SHP77 (cell line): ENCODE measurements around the gene LCK.
"Not testable (repeated sequence)": the region's sequence is repeated elsewhere in the genome, so short reads cannot be mapped to it uniquely, and the experiment has no call there.

Experiments
- DNase-seq, 2 experiments: peaks; one replicate each; lab custom pipeline; 2025; lab: John Stamatoyannopoulos, UW

Gene LCK

DNA sequence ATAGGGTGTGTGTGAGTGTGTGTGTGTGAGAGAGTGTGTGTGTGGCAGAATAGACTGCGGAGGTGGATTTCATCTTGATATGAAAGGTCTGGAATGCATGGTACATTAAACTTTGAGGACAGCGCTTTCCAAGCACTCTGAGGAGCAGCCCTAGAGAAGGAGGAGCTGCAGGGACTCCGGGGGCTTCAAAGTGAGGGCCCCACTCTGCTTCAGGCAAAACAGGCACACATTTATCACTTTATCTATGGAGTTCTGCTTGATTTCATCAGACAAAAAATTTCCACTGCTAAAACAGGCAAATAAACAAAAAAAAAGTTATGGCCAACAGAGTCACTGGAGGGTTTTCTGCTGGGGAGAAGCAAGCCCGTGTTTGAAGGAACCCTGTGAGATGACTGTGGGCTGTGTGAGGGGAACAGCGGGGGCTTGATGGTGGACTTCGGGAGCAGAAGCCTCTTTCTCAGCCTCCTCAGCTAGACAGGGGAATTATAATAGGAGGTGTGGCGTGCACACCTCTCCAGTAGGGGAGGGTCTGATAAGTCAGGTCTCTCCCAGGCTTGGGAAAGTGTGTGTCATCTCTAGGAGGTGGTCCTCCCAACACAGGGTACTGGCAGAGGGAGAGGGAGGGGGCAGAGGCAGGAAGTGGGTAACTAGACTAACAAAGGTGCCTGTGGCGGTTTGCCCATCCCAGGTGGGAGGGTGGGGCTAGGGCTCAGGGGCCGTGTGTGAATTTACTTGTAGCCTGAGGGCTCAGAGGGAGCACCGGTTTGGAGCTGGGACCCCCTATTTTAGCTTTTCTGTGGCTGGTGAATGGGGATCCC lies 22.5 kb downstream of the LCK start:
- peak in 1 of 2 experiments; percentile 71 for DNase-seq

DNA sequence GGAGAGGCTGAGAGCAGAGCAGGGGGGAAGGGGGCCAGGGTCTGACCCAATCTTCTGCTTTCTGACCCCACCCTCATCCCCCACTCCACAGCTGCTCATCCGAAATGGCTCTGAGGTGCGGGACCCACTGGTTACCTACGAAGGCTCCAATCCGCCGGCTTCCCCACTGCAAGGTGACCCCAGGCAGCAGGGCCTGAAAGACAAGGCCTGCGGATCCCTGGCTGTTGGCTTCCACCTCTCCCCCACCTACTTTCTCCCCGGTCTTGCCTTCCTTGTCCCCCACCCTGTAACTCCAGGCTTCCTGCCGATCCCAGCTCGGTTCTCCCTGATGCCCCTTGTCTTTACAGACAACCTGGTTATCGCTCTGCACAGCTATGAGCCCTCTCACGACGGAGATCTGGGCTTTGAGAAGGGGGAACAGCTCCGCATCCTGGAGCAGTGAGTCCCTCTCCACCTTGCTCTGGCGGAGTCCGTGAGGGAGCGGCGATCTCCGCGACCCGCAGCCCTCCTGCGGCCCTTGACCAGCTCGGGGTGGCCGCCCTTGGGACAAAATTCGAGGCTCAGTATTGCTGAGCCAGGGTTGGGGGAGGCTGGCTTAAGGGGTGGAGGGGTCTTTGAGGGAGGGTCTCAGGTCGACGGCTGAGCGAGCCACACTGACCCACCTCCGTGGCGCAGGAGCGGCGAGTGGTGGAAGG lies 23.7 kb downstream of the LCK start:
- DNase-seq, result no peak

DNA sequence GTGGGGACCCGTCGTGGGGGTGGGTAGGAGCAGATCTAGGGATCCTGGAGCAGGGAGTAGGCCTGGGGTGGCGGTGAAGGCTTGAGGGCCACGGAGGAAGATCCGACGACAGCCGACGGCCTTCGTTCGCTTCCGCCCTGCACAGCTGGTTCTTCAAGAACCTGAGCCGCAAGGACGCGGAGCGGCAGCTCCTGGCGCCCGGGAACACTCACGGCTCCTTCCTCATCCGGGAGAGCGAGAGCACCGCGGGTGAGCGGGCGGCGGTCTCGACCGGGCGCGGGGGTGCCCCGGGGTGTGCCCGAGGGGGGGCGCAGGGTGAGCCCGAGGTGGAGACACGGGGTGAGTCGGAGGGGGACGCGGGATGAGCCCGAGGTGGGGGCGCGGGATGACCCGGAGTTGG lies 24.4 kb downstream of the LCK start:
- no peak for DNase-seq

DNA sequence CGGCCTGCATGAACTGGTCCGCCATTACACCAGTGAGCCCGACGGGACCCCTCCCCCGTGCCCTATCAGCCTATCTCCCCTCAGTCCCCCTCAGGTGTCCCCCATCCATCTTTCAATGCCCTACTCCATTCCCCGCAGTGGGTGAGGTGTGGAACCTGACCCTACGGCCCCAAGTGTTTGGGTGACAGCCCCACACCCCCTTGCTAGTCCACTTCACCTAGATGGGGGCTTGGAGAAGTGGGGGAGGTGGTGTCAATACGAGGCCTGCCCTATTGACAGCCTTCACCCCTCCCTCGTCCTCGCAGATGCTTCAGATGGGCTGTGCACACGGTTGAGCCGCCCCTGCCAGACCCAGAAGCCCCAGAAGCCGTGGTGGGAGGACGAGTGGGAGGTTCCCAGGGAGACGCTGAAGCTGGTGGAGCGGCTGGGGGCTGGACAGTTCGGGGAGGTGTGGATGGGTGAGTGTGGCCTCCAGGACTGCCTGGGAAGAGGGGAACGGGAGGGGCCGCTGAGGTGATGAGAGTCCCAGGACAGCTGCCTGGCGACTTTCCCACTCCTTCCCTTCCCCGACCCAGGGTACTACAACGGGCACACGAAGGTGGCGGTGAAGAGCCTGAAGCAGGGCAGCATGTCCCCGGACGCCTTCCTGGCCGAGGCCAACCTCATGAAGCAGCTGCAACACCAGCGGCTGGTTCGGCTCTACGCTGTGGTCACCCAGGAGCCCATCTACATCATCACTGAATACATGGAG lies 25.1 kb downstream of the LCK start:
- no peak for DNase-seq

DNA sequence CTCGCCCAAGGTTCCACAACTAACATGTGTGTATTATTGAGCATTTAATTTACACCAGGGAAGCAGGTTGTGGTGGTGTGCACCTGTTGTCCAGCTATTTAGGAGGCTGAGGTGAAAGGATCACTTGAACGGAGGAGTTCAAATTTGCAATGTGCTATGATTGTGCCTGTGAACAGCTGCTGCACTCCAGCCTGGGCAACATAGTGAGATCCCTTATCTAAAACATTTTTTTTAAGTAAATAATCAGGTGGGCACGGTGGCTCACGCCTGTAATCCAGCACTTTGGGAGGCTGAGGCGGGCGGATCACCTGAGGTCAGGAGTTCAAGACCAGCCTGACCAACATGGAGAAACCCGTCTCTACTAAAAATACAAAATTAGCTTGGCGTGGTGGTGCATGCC lies 33.7 kb downstream of the LCK start:
- not testable (repeated sequence) for DNase-seq

DNA sequence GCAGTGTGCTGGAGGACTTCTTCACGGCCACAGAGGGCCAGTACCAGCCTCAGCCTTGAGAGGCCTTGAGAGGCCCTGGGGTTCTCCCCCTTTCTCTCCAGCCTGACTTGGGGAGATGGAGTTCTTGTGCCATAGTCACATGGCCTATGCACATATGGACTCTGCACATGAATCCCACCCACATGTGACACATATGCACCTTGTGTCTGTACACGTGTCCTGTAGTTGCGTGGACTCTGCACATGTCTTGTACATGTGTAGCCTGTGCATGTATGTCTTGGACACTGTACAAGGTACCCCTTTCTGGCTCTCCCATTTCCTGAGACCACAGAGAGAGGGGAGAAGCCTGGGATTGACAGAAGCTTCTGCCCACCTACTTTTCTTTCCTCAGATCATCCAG lies 34.6 kb downstream of the LCK start:
- DNase-seq, result no peak

DNA sequence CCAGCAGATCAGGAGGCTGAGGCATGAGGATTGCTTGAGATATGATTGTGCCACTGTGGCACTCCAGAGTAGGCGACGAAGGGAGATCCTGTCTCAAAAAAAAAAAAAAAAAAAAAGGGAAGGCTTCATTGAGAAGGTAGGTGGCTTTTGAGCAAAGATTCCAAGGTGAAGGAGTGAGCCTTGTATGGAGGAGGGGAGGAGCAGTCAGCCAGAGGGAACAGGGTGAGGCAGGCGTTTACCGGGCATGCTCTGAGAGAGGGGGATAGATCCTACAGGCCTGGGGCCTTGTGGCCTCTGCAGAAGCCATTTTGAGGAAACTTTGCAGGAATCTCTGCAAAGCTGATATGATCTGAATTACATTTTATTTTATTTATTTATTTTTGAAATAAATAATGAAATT lies 35.7 kb downstream of the LCK start:
- DNase-seq, result no peak

DNA sequence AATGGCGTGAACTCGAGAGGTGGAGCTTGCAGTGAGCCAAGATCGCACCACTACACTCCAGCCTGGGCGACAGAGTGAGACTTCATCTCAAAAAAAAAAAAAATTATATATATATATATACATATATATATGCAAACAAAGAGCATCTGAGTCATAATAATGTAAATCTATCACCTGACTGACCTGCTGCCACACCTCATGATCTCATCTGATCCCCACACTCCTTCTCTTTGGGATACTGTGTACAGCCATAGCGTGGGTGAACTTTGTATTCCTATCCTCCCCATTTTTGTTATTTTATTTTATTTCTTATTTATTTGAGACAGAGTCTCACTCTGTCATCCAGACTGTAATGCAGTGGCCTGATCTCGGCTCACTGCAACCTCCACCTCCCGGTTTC lies 38.2 kb downstream of the LCK start:
- DNase-seq, result no peak

DNA sequence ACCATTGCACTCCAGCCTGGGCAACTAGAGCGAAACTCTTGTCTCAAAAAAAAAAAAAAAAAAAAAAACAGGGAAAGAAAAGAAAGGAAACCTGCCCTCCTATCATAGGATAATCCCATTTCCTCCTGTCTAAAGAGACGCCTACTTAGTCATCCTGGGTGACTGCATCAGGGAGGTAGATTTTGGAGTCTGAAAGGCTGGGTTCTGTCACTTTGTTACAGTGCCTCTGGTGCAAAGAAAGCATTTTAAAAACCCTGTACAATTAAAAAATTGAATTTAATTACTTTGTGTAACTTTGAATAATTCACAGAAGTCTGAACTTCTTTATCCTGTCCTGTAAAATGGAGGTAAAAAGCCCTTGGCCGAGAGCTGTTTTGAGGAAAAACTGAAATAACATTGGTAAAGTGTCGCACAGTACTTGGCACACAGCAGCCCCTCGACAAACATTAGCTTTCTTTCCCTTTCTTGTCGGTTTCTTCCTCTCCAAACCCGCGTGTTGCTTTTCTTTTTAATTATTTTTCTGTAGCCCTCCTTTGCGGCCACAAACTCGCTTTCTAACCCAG lies 40.2 kb downstream of the LCK start:
- no peak for DNase-seq

DNA sequence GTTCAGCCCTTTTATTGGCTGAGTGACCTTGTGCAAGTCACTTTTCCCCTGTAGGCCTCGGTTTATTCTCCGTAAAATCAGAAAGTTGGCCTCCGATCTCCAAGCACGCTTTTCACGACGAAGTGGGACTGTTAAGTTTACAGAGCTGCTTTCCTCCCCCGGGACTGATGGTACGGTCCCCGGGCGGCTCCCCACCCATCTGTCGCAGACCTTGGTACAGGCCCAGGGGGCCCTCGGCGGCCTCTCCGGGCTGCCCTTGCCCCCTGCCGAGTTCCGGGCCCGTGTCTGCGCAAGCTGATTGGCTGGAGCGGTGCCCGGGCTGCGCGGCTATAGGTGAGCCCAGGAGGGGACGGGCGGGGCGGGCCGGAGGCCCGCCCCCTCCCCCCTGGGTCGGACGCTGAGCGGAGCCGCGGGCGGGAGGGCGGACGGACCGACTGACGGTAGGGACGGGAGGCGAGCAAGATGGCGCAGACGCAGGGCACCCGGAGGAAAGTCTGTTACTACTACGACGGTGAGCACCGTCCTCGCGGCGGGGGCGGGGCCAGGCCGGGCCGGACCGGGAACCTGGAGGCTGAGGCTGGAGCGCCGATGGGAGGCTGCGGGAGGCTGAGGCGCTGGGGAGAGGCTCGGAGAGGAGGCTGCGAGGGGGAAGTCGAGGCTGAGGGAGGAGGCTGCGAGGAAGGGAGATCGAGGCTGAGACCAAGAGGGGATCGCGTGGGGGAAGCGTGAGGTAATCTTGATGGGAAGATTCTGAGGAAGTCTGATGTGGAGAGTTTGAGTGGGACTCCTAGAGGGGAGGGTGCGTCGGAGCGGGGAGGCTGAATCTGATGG lies 40.9 kb downstream of the LCK start, which contains the start of gene HDAC1:
TSS of gene HDAC1 (plus strand) at position 376 of the 831 bp plus-strand sequence. CDS start at position 463, 87 bp downstream.
- DNase-seq, result peak; percentile 97 to 99

DNA sequence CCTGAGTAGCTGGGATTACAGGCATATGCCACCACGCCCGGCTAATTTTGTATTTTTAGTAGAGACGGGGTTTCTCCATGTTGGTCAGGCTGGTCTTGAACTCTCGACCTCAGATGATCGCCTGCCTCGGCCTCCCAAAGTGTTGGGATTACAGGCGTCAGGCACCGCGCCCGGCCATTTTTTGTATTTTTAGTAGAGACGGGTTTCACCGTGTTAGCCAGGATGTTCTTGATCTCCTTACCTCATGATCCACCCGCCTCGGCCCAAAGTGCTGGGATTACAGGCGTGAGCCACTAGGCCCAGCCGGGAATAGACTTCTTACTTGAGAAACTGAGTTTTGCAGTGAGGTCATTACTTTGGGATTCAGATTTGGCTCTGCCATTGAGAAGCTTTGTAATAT lies 47.1 kb downstream of the LCK start:
- not testable (repeated sequence) for DNase-seq

DNA sequence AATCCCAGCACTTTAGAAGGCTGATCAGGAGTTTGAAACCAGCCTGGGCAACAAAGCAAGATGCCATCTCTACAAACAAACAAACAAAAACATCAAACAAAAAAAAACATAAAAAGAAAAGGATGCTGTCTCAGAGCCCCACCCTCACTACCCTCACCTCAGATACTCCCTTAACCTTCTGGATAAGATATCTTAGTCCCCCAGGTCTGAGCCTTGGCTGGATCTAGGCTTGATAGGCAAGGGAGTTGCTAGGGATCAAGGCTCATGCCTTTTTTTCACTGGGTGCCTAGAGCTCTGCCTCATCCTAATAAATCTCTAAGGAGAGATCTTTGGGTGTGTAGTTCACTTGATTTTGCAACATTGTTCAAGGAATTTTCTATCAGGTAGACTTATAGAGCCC lies 48.3 kb downstream of the LCK start:
- no peak for DNase-seq

DNA sequence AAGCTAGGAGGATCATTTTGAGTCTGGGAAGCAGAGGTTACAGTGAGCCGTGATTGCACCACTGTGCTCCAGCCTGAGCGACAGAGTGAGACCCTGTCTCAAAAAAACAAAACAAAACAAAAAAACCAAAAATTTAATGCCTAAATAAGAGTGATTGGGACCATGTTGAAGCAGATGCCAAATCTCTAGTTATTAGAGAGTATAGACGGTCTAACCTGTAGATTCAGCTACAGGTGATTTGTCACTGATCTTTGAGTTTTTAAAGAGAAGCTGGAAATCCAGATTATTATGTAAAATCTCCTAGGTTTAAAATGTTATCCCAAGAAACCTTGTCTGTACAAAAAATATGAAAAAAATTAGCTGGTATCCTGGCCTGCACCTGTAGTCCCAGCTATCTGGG lies 52.3 kb downstream of the LCK start:
- DNase-seq, result no peak

DNA sequence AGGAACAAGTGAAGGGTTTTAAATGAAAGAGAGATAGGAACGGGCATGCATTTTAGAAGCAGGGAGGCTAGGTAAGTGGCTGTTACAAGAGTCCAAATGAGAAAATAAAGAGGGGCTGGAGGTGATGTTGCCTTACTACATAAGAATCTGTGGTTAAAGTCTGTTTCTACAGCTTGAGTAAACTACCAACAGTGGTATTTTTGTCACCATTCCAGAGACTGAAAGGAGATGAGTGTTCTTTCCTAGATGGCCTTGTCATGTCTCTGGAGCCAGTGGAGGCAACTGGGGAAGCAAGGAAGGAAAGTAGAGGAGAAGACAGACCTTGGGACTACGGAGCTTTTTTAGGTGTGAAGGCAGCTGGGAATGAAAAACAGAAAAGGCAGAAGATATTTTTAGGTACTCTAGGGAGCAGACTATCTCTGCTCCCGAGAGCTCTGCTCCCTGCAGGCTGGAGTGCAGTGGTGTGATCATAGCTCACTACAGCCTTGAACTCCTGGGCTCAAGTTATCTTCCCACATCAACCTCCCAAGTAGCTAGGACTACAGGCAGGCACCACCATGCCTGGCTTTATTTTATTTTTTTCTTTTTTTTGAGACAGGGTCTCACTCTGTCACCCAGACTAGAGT lies 53.0 kb downstream of the LCK start:
- no peak for DNase-seq

DNA sequence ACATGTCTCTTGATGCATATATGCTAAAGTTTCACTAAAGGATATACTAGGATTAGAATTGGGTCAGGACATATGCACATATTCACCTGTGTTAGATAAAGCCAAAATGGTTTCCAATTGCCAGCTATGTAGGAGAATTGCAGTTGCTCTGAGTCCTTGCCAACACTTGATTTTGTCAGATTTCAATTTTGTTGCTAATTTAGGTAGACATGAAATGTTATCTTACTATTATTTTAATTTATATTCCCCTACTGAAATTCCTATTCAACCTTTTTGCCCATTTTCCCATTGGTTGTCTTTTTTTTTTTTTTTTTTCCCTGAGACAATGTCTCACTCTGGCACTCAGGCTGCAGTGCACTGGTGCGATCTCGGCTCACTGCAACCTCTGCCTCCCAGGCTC lies 54.2 kb downstream of the LCK start:
- no peak for DNase-seq

DNA sequence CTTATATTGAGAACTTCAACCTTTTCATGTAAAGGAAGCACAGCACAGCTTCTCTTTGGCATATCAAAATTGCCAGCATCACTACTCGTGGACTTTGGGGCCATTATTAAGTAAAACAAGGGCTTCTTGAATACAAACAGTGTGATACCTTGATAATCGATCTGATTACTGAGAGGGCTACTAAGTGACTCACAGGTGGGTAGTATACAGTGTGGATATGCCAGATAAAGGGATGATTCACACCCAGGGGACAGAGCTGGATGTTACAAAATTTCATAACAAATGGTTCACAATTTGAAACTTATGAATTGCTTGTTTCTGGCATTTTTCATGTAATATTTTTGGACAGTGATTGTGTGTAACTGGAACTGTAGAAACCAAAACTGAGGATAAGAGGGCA lies 56.3 kb downstream of the LCK start:
- no peak for DNase-seq

DNA sequence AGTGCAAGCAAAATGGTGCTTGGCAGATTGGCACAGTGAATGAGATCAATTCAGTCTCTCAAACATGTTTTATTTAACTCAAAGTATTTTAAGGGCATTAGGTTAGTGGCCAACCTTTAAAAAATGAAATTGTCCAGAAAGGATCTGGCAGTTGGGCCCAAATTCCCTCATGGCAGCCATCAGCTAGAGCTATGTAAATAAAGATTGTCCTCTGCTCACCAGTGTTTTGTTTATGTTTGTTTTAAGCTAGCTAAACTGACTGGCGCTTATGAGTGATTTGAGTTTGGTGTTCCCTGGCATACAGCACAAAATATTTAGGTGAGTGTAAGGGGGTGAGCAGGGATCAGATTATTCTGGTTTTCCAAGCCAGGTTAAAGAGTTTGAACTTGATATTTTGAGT lies 58.9 kb downstream of the LCK start:
- no peak for DNase-seq

DNA sequence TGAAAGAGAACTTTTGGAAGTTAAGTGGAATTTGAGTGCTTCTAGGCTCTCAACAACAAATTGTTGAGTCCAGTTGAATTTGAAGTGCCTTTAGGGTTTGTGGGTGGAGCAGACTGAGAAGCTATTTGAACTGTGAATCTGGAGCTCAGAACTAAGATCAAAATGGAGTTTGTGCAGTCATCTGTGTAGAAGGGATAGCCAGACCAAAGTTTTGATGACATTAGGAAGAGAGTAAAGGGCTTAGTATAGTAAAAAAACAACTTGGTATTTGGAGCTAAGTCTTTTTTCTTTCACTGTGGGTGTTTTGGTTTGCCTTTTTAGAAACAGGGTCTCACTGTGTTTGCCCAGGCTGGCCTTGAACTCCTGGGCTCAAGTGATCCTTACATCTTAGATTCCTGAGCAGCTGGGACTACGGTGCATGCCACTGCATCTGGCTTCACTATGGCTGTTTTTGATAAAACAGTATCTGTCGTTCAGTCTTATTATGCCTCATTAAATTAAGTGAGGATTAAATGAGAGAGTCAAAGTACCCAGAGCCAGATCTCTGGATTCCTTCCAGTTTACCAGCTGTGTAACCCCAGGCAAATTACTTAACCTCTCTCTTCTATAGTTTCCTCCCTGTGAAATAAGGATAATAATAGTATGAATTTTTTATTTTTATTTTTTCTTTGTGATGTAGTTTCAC lies 60.8 kb downstream of the LCK start:
- no peak for DNase-seq

DNA sequence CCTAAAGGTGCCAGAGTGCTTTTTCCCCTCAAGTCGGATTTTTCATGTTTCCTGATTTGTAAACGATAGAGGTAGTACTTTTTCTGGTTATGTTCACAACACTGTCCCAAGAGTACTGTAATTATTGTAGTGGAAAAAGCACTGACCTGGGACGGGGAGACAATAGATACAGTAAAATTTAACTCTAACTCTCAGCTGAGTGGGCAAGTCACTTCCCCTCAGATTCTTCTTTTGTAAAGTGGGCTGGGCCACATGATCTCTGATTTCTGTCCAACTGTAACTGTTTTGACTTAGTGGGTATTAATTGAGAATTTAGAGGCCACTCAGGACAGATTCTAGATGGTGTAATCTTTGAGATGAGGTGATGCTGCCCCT lies 65.8 kb downstream of the LCK start:
- DNase-seq, result no peak

DNA sequence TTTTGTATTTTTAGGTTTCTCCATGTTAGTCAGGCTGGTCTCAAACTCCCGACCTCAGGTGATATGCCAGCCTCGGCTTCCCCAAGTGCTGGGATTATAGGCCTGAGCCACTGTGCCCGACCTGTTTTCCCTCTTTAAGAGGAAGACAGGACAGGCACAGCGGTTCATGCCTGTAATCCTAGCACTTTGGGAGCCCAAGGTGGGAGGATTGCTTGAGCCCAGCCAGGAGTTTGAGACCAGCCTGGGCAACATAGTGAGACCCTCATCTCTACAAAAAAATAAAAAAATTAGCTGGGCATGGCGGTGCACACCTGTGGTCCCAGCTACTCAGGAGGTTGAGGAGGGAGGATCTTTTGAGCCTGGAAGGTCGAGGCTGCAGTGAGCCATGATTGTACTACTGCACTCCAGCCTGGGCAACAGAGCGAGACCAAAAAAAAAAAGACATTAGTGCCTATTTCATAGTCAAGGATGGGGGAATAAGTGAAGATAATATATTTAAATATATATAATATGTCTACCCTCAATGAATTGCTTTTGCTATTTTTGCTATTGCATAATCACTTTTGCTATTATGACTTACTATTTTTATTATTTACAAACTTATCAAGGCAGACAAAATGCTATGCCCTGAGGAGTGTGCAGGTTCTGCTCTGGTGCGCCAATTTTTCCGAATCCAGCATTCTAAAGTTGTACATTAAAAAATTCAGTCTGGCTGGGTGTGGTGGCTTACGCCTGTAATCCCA lies 67.2 kb downstream of the LCK start:
- DNase-seq, result no peak
